Esophagus squamous epithelium (tissue), 5 donors: ENCODE data around the gene NGFR. TPM values are rescaled to one million over a fixed set of nuclear protein-coding genes. Genes with fewer than 3 reads are reported as not detected.

Experiments used
- DNase-seq: peaks from one replicate; lab custom pipeline; 2025; lab: John Stamatoyannopoulos, UW
- H3K27ac ChIP-seq, 4 donors: fragments of 200-600 bp; sonication (generic); one replicate each; pipeline ENCODE4 v1.5.1; 2016 to 2019; ENCODE audit warnings: mild to moderate bottlenecking in 1 of 4
- H3K27me3 ChIP-seq, 4 donors: fragments of 200-600 bp; sonication (generic); 1 replicate in 3 of 4; 2 replicates in 1 of 4; pipeline versions ENCODE4 v1.5.1 to v1.6.0; 2017 to 2021; ENCODE audit warnings: antibody characterized with exemption in 1 of 4
- H3K36me3 ChIP-seq, 3 donors: fragments of 200-600 bp; sonication (generic); one replicate each; pipeline ENCODE4 v1.5.1; 2016 to 2019
- H3K4me1 ChIP-seq, 3 donors: fragments of 200-600 bp; sonication (generic); one replicate each; pipeline ENCODE4 v1.5.1; 2017 to 2019
- H3K4me3 ChIP-seq, 4 donors: fragments of 200-600 bp; sonication (generic); 1 replicate in 3 of 4; 2 replicates in 1 of 4; pipeline ENCODE4 v1.5.1; 2016 to 2019; ENCODE audit warnings: mild to moderate bottlenecking in 2 of 4, moderate library complexity in 1 of 4
- H3K9me3 ChIP-seq, 3 donors: fragments of 200-600 bp; sonication (generic); one replicate each; pipeline ENCODE4 v1.5.1; 2016 to 2019
- POLR2A ChIP-seq, 4 donors: fragments of 450-650 bp; IDR thresholded peaks; one replicate each; pipeline ENCODE4 v1.6.1; 2017; ENCODE audit warnings: antibody characterized with exemption in 4 of 4, mild to moderate bottlenecking in 4 of 4, moderate library complexity in 3 of 4
- WGBS, 2 donors: methylation state at CpG; one replicate each; pipeline ENCODE4 v1.1.5; 2018; 5-methylcytosine and 5-hydroxymethylcytosine counted together
- intact Hi-C: fragments of 100-400 bp; cut with DNase I; formaldehyde crosslinking; loops from one replicate; pipeline ENCODE4 v1.15.0; 2022
- total RNA-seq, 4 donors: library from RNA; depleted of rRNA; stranded (reverse); fragments of >200 nt; gene quantifications; one replicate each; pipeline ENCODE4 v1.1.0, GENCODE V29; 2016
- TF ChIP-seq, protein P1 (sequence below), 6 experiments: fragments of 450-650 bp in 4 of 6; fragments of 200-600 bp in 2 of 6; sonication (generic) in 2 of 6; IDR thresholded peaks; one replicate each; pipeline ENCODE4 v1.5.1; 2016 to 2019; ENCODE audit warnings: antibody characterized with exemption in 6 of 6, mild to moderate bottlenecking in 4 of 6, moderate library complexity in 4 of 6
- donor health status: DM: yes; HTN: yes; CAD: no.

NGFR gene
- total RNA-seq, 4 donors from 2014 or later, result 1.6 to 9.6 (median 4.9) TPM

DNA sequence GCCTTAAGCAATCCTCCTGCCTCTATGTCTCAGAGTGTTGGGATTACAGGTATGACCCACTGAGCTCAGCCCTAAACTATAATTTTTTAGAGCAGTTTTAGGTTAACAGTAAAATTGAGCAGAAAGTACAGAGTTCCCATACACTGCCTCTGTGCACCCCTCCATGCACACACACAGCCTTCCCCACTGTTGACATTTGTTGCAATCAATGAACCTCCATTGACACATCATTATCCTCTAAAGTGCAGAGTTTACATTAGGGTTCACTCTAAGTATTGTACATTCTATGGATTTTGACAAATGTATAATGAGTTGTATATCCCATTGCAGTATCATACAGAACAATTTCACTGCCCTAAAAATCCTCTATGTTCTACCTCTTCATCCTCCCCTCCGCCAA lies 35.0 kb downstream of the NGFR start:
- DNase-seq, result no peak
- Histone ChIP-seq H3K36me3 (no peaks in the 10 kb centered on the region), H3K9me3 (no peaks in the 10 kb centered on the region), H3K4me3 (no peak overlapping the region), H3K27me3 (peaks cover 0 to 63% (median 0%) of the 10 kb centered on the region in 4 donors), H3K27ac (no peak overlapping the region), H3K4me1 (no peaks in the 10 kb centered on the region)
- WGBS, 2 donors, result 92 to 97% methylated on average over 1 of the region's 1 CpG
- intact Hi-C loops, result no loop called here
- TF ChIP-seq, protein P1, sequence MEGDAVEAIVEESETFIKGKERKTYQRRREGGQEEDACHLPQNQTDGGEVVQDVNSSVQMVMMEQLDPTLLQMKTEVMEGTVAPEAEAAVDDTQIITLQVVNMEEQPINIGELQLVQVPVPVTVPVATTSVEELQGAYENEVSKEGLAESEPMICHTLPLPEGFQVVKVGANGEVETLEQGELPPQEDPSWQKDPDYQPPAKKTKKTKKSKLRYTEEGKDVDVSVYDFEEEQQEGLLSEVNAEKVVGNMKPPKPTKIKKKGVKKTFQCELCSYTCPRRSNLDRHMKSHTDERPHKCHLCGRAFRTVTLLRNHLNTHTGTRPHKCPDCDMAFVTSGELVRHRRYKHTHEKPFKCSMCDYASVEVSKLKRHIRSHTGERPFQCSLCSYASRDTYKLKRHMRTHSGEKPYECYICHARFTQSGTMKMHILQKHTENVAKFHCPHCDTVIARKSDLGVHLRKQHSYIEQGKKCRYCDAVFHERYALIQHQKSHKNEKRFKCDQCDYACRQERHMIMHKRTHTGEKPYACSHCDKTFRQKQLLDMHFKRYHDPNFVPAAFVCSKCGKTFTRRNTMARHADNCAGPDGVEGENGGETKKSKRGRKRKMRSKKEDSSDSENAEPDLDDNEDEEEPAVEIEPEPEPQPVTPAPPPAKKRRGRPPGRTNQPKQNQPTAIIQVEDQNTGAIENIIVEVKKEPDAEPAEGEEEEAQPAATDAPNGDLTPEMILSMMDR (IDR thresholded peaks at IDR 0.05), result no peak
- TF ChIP-seq POLR2A (IDR thresholded peaks at IDR 0.05), result no peak

GRCh38 chr17:49543860-49544259 lies 48.8 kb downstream of the NGFR start:
- H3K9me3 ChIP-seq, result no peaks in the 10 kb centered on the region
- no peak overlapping the region for H3K27ac ChIP-seq
- no peaks in the 10 kb centered on the region for H3K36me3 ChIP-seq
- intact Hi-C loops, result no loop called here
- WGBS, 2 donors, result 78 to 89% methylated on average over 2 to 3 of the region's 3 CpGs
- H3K27me3 ChIP-seq, result peaks cover 0 to 65% (median 0%) of the 10 kb centered on the region in 4 donors
- DNase-seq, result no peak
- H3K4me3 ChIP-seq, result no peak overlapping the region
- no peak for TF ChIP-seq POLR2A (IDR thresholded peaks at IDR 0.05)
- TF ChIP-seq, protein P1 (IDR thresholded peaks at IDR 0.05), result no peak
- H3K4me1 ChIP-seq, result peaks cover 0 to 19% (median 11%) of the 10 kb centered on the region in 3 donors

- H3K27ac ChIP-seq, result no peak overlapping the region
- H3K4me1 ChIP-seq, result peaks cover 0 to 24% (median 14%) of the 10 kb centered on the region in 3 donors
- H3K9me3 ChIP-seq, result no peaks in the 10 kb centered on the region
- DNase-seq, result no peak
- WGBS, 2 donors, result 84 to 100% methylated on average over 3 to 4 of the region's 8 CpGs
- intact Hi-C loops, result loop anchor here (5.0 kb wide), 1 partner anchor 48 kb away; the partner anchor contains the start of gene NGFR
- peaks cover 0 to 68% (median 0%) of the 10 kb centered on the region in 4 donors for H3K27me3 ChIP-seq
- H3K36me3 ChIP-seq, result no peaks in the 10 kb centered on the region
- no peak for TF ChIP-seq POLR2A (IDR thresholded peaks at IDR 0.05)
- TF ChIP-seq, protein P1 (IDR thresholded peaks at IDR 0.05), result no peak
- no peak overlapping the region for H3K4me3 ChIP-seq
These were observed 50.0 kb downstream of the NGFR start for GRCh38 chr17:49545007-49545660.

DNA sequence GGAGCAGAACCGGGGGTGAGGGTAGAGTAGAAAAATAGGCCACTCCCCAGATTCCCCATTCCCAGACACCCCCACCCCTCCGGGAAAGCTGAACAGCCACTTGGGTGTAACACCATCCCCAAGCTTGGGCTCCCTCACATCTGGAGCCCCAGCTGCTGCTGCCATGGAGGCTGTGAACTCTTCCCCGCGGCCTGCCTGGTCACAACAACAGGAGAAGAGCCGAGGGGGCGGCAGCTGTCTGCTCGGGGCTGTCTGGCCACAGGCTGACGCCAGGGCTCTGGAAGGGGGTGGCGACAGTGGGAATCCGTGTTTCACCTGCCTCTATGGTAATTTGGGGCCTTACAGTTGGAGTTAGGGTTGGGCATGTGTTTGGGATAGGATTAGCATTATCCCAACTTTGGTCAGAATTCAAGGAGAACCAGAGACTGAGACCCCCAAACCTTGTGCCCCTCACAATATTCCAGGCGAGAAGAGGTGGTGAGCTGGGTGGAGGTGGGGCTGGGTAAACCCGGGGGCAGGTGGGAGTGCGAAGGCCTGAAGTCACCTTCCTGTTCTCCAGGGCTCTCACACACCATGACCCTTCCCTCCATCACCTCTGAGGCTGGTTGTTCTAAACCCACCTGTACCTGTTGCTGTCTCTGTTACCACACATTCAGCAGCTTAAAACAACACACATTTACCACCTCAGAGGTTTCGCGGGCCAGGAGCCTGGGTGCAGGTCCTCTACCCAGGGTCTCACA lies 50.9 kb downstream of the NGFR start:
- intact Hi-C loops, result loop anchor here (5.0 kb wide), 1 partner anchor 49 kb away; the partner anchor contains the start of gene NGFR
- WGBS, 2 donors, result 83 to 94% methylated on average over 7 to 11 of the region's 15 CpGs

More for the DNA sequence above, 50.9 kb downstream of the NGFR start:
- DNase-seq, result no peak
- TF ChIP-seq, protein P1 (IDR thresholded peaks at IDR 0.05), result no peak
- no peak for TF ChIP-seq POLR2A (IDR thresholded peaks at IDR 0.05)
- no peaks in the 10 kb centered on the region for H3K9me3 ChIP-seq
- H3K4me1 ChIP-seq, result peaks cover 0 to 24% (median 14%) of the 10 kb centered on the region in 3 donors
- H3K27me3 ChIP-seq, result peaks cover 0 to 65% (median 0%) of the 10 kb centered on the region in 4 donors
- no peaks in the 10 kb centered on the region for H3K36me3 ChIP-seq
- no peak overlapping the region for H3K27ac ChIP-seq
- H3K4me3 ChIP-seq, result no peak overlapping the region
